GM18517 (cell line): ENCODE data around the gene UBN2.

Experiments used
- ATAC-seq: cut with Tn5 transposase; IDR thresholded peaks from one replicate; pipeline ENCODE4 v1.9.1; 2021; ENCODE audit warnings: mild to moderate bottlenecking, moderate library complexity; ENCODE audit not compliant: unreplicated experiment

Gene UBN2

GRCh38 chr7:139341776-139342226 is 110.8 kb downstream of the UBN2 start:
- ATAC-seq: no peak

GRCh38 chr7:139345042-139345441 is 114.0 kb downstream of the UBN2 start:
- ATAC-seq: no peak

GRCh38 chr7:139351027-139351426 is 120.0 kb downstream of the UBN2 start:
- no peak for ATAC-seq

GRCh38 chr7:139354729-139355128 is 123.7 kb downstream of the UBN2 start:
- no peak for ATAC-seq

GRCh38 chr7:139355320-139355719 is 124.3 kb downstream of the UBN2 start:
- no peak for ATAC-seq
